MM.1S (cell line): ENCODE measurements around the gene KDF1.

Source experiments
- DNase-seq: peaks from one replicate; pipeline ENCODE4 v3.0.0-alpha.2; 2015
- H2AFZ ChIP-seq: fragments of 300-600 bp; sonication (generic); 2 replicates; pipeline ENCODE4 v1.6.0; 2016; ENCODE audit warnings: antibody characterized with exemption, low read length
- H3F3A ChIP-seq: fragments of 300-600 bp; sonication (generic); 2 replicates; pipeline ENCODE4 v1.6.1; 2016; ENCODE audit warnings: mild to moderate bottlenecking, antibody characterized with exemption, low read length, moderate library complexity, mixed read lengths; ENCODE audit not compliant: insufficient read depth
- H3K27ac ChIP-seq: fragments of 300-600 bp; sonication (generic); 2 replicates; pipeline ENCODE4 v1.5.1; 2016; ENCODE audit warnings: mild to moderate bottlenecking, low read length
- H3K27me3 ChIP-seq: fragments of 300-600 bp; sonication (generic); replicated peaks from 2 replicates; pipeline ENCODE4 v1.6.0; 2016; ENCODE audit warnings: low read length; ENCODE audit not compliant: insufficient read depth
- H3K36me3 ChIP-seq: fragments of 300-600 bp; sonication (generic); replicated peaks from 2 replicates; pipeline ENCODE4 v1.6.1; 2016; ENCODE audit warnings: mild to moderate bottlenecking, low read length, mixed read lengths; ENCODE audit not compliant: insufficient read depth
- H3K4me1 ChIP-seq: fragments of 300-600 bp; sonication (generic); 2 replicates; pipeline ENCODE4 v1.6.1; 2016; ENCODE audit warnings: low read length, mixed read lengths
- H3K4me2 ChIP-seq: fragments of 300-600 bp; sonication (generic); 2 replicates; pipeline ENCODE4 v1.6.0; 2016; ENCODE audit warnings: low read depth, low read length
- H3K4me3 ChIP-seq: fragments of 300-600 bp; sonication (generic); 2 replicates; pipeline ENCODE4 v1.5.1; 2016; ENCODE audit warnings: low read length, mixed read lengths
- H3K79me2 ChIP-seq: fragments of 300-600 bp; sonication (generic); 2 replicates; pipeline ENCODE4 v1.6.1; 2016; ENCODE audit warnings: mixed run types, low read length, mixed read lengths
- H3K9ac ChIP-seq: fragments of 300-600 bp; sonication (generic); 2 replicates; pipeline ENCODE4 v1.6.1; 2016; ENCODE audit warnings: low read length, mixed read lengths
- H3K9me2 ChIP-seq: fragments of 300-600 bp; sonication (generic); replicated peaks from 2 replicates; pipeline ENCODE4 v1.6.1; 2016; ENCODE audit warnings: mild to moderate bottlenecking, low read length, mixed read lengths; ENCODE audit not compliant: insufficient read depth
- H3K9me3 ChIP-seq: fragments of 300-600 bp; sonication (generic); replicated peaks from 2 replicates; pipeline ENCODE4 v1.6.1; 2016; ENCODE audit warnings: mild to moderate bottlenecking, low read length, mixed read lengths; ENCODE audit not compliant: insufficient read depth
- H4K20me1 ChIP-seq: fragments of 300-600 bp; sonication (generic); 2 replicates; pipeline ENCODE4 v1.6.1; 2016; ENCODE audit warnings: mild to moderate bottlenecking, low read length, moderate library complexity, mixed read lengths; ENCODE audit not compliant: insufficient read depth
- EZH2 ChIP-seq: fragments of 300-600 bp; sonication (generic); optimal IDR thresholded peaks from 2 replicates; pipeline ENCODE3; 2017; ENCODE audit warnings: low read depth, mild to moderate bottlenecking, antibody characterized with exemption, low read length, mixed read lengths
- EZH2phosphoT487 ChIP-seq: fragments of 300-600 bp; sonication (generic); IDR thresholded peaks from 2 replicates; pipeline ENCODE4 v1.6.1; 2018; ENCODE audit warnings: antibody characterized with exemption, low read length
- TF ChIP-seq, protein P1 (sequence below): fragments of 300-600 bp; sonication (generic); IDR thresholded peaks from 2 replicates; pipeline ENCODE4 v1.5.1; 2016; ENCODE audit warnings: antibody characterized with exemption, low read length, mixed read lengths

KDF1 gene

DNA sequence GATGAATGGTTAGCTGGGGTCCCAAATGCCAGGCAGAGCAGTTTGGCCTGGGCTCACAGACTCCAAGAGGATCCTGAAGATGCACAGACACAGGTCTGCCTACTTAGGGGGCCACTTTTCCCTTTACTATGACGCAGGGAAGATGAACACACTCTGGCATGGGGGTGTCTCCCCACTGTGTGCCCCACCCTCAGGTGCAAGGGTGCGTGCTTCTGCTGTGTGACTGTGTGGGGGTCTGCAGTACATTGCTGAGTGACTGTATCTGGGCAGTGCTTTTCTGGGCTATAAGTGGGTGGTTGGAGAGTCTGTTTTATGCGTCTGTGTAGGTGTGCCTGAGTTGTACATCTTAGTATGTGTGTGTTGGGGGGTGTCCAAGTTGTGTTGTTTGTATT is 50.3 kb downstream of the KDF1 start:
- Histone ChIP-seq H3K4me1 (no peaks in the 10 kb centered on the region), H3K36me3 (no peaks in the 10 kb centered on the region), H3K9ac (no peak overlapping the region), H2AFZ (no peak overlapping the region), H3K9me3 (no peaks in the 10 kb centered on the region), H3K27ac (no peak overlapping the region), H3K4me2 (no peak overlapping the region), H4K20me1 (no peaks in the 10 kb centered on the region), H3K4me3 (no peak overlapping the region), H3K9me2 (no peaks in the 10 kb centered on the region), H3K27me3 (no peaks in the 10 kb centered on the region; the same call in none of the 2 replicates), H3K79me2 (no peaks in the 10 kb centered on the region), H3F3A (no peaks in the 10 kb centered on the region)
- TF ChIP-seq, protein P1, sequence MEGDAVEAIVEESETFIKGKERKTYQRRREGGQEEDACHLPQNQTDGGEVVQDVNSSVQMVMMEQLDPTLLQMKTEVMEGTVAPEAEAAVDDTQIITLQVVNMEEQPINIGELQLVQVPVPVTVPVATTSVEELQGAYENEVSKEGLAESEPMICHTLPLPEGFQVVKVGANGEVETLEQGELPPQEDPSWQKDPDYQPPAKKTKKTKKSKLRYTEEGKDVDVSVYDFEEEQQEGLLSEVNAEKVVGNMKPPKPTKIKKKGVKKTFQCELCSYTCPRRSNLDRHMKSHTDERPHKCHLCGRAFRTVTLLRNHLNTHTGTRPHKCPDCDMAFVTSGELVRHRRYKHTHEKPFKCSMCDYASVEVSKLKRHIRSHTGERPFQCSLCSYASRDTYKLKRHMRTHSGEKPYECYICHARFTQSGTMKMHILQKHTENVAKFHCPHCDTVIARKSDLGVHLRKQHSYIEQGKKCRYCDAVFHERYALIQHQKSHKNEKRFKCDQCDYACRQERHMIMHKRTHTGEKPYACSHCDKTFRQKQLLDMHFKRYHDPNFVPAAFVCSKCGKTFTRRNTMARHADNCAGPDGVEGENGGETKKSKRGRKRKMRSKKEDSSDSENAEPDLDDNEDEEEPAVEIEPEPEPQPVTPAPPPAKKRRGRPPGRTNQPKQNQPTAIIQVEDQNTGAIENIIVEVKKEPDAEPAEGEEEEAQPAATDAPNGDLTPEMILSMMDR = no peak
- DNase-seq = no peak

DNA sequence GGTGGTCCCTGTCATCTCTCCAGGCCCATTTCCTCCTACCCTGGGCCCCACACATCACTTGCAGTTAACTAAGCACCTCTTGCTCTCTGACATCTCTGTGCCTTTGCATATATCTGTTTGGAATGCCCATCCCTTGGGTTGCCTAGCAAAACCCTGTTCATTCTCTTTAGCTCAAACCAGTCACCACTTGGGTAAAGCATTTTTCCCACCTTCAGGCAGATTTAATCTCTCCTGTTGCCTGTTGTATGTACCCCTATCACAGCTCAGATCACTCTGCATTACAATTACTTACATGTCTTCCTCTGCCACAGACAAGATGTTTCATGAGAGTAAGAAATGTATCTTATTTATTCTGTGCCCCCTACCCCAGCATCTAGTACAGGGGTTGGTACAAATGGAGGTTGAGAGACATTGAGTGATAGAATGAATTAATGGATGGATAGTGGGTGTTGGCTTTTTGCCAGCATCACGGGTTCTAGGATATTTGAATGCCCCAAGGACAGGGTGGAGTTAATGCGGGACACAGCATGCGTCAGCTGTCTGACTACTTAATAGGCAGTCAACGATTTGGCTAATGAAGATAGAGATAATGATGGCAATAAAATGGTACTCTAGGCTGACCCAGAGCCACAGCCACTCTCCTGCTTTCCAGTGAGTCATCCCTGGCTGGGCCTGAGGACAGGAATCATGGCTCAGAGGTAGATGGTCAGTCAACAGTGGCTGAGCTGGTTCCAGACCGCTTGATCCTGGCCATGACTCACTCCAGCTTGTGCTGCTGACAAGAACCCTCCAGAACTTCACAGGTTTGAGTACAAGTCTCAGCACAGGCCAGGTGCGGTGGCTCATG is 53.0 kb downstream of the KDF1 start:
- no peaks in the 10 kb centered on the region for H3K9me3 ChIP-seq
- no peak overlapping the region for H3K27ac ChIP-seq
- H3F3A ChIP-seq = no peaks in the 10 kb centered on the region
- H3K9me2 ChIP-seq = no peaks in the 10 kb centered on the region
- no peak overlapping the region for H3K9ac ChIP-seq
- no peak for DNase-seq
- no peaks in the 10 kb centered on the region for H4K20me1 ChIP-seq
- H3K27me3 ChIP-seq = no peaks in the 10 kb centered on the region; the same call in none of the 2 replicates
- TF ChIP-seq EZH2phosphoT487 (no peak), EZH2 (no peak)
- TF ChIP-seq, protein P1 = no peak
- H2AFZ ChIP-seq = no peak overlapping the region
- no peaks in the 10 kb centered on the region for H3K79me2 ChIP-seq
- no peaks in the 10 kb centered on the region for H3K36me3 ChIP-seq
- no peaks in the 10 kb centered on the region for H3K4me1 ChIP-seq
- H3K4me3 ChIP-seq = no peak overlapping the region
- no peak overlapping the region for H3K4me2 ChIP-seq

GRCh38 chr1:26900815-26901511 is 59.3 kb downstream of the KDF1 start:
- no peaks in the 10 kb centered on the region for H3K9me2 ChIP-seq
- peaks cover 36% of the 10 kb centered on the region for H3K79me2 ChIP-seq
- no peaks in the 10 kb centered on the region; the same call in 1 of the 2 replicates for H3K36me3 ChIP-seq
- no peaks in the 10 kb centered on the region for H3K27me3 ChIP-seq
- peaks cover 8% of the 10 kb centered on the region for H3K4me1 ChIP-seq
- H3K9me3 ChIP-seq = no peaks in the 10 kb centered on the region
- H3K27ac ChIP-seq = peak overlapping the region; percentile 68; the same call in 1 of the 2 replicates
- TF ChIP-seq EZH2phosphoT487 (no peak), EZH2 (no peak)
- TF ChIP-seq, protein P1 = no peak
- no peak for DNase-seq
- H2AFZ ChIP-seq = peak overlapping the region; percentile 85
- peaks cover 4% of the 10 kb centered on the region; the same call in 1 of the 2 replicates for H3F3A ChIP-seq
- H3K4me3 ChIP-seq = peak overlapping the region; percentile 87
- H3K9ac ChIP-seq = peak overlapping the region; percentile 88
- H3K4me2 ChIP-seq = peak overlapping the region; percentile 75
- H4K20me1 ChIP-seq = no peaks in the 10 kb centered on the region
